HepG2 (cell line): ENCODE results near the gene RRAS. TPM values are rescaled to one million over a fixed set of nuclear protein-coding genes. Genes with fewer than 3 reads are reported as not detected.

ENCODE experiments used
- ELF3 ChIP-seq: IDR thresholded peaks from 2 replicates; pipeline ENCODE4 v1.6.1; 2016; ENCODE audit warnings: missing genetic modification reagents, missing compliant biosample characterization
- FOSL2 ChIP-seq: sonication (generic); formaldehyde crosslinking; IDR thresholded peaks from 2 replicates; pipeline ENCODE4 v1.4.0; 2020; ENCODE audit warnings: missing genetic modification reagents
- HNRNPL ChIP-seq: fragments of 200-400 bp; formaldehyde crosslinking; IDR thresholded peaks from 2 replicates; pipeline ENCODE4 v1.6.1; 2017; ENCODE audit warnings: mild to moderate bottlenecking, low read depth, low read length
- KDM6A ChIP-seq: IDR thresholded peaks from 2 replicates; pipeline ENCODE4 v1.6.1; 2016; ENCODE audit warnings: low read depth
- NONO ChIP-seq, 2 experiments: fragments of 450-650 bp in 1 of 2; sonication (generic) in 1 of 2; formaldehyde crosslinking in 1 of 2; IDR thresholded peaks in 1 of 2; conservative IDR thresholded peaks in 1 of 2; 2 replicates each; pipeline versions ENCODE4 v1.6.1 to v1.8.0; 2017 to 2022; ENCODE audit warnings: mild to moderate bottlenecking in 1 of 2, missing genetic modification reagents in 1 of 2, moderate library complexity in 1 of 2
- RFXANK ChIP-seq: IDR thresholded peaks from 2 replicates; pipeline ENCODE4 v1.6.1; 2016
- SIX1 ChIP-seq: sonication (generic); formaldehyde crosslinking; IDR thresholded peaks from 2 replicates; pipeline ENCODE4 v1.4.0; 2020; ENCODE audit warnings: missing genetic modification reagents, borderline replicate concordance
- SNAI1 ChIP-seq: sonication (generic); formaldehyde crosslinking; IDR thresholded peaks from 2 replicates; pipeline ENCODE4 v1.5.0; 2020; ENCODE audit warnings: mild to moderate bottlenecking, missing genetic modification reagents, borderline replicate concordance
- ZFP36 ChIP-seq: fragments of 150-350 bp; IDR thresholded peaks from 2 replicates; pipeline ENCODE4 v1.6.1; 2018; ENCODE audit warnings: borderline replicate concordance, low read length, low read depth; ENCODE audit not compliant: partially characterized antibody
- ZMAT3 ChIP-seq: sonication (generic); formaldehyde crosslinking; conservative IDR thresholded peaks from 2 replicates; pipeline ENCODE4 v1.7.0; 2021; ENCODE audit warnings: missing genetic modification reagents
- ZNF251 ChIP-seq: sonication (generic); formaldehyde crosslinking; IDR thresholded peaks from 2 replicates; pipeline ENCODE4 v1.9.0; 2021; ENCODE audit warnings: mild to moderate bottlenecking, missing genetic modification reagents
- ZNF510 ChIP-seq: sonication (generic); formaldehyde crosslinking; IDR thresholded peaks from 2 replicates; pipeline ENCODE4 v1.4.0; 2020; ENCODE audit warnings: low read depth, mild to moderate bottlenecking, missing genetic modification reagents
- ZNF878 ChIP-seq: sonication (generic); formaldehyde crosslinking; IDR thresholded peaks from 2 replicates; pipeline ENCODE4 v1.8.1; 2023; ENCODE audit warnings: mild to moderate bottlenecking, missing genetic modification reagents, moderate library complexity
- polyA plus RNA-seq, 8 experiments: library from polyadenylated mRNA; depleted of rRNA in 3 of 8; stranded (reverse) in 7 of 8; unstranded in 1 of 8; fragments of >200 nt; fragmentation: Illumina TruSeq in 4 of 8; extraction: Trizol in 4 of 8; gene quantifications; 2 replicates each; pipeline versions ENCODE4 v1.2.1 to v1.2.3, GENCODE V29; 2011 to 2016; ENCODE audit warnings: low read depth in 4 of 8, missing spikeins in 1 of 8, mixed read lengths in 1 of 8; ENCODE audit not compliant: insufficient read depth in 1 of 8
- total RNA-seq, 5 experiments: library from RNA; depleted of rRNA; stranded (reverse); fragments of >200 nt; fragmentation: Illumina TruSeq; extraction: Trizol; gene quantifications; 2 replicates each; pipeline ENCODE4 v1.2.3, GENCODE V29; 2016; ENCODE audit warnings: low read depth in 1 of 5
- TF ChIP-seq, protein P1 (sequence below): sonication (generic); formaldehyde crosslinking; IDR thresholded peaks from 2 replicates; pipeline ENCODE4 v1.4.0; 2020; ENCODE audit warnings: mild to moderate bottlenecking, missing genetic modification reagents
- TF ChIP-seq, protein P2 (sequence below): sonication (generic); formaldehyde crosslinking; IDR thresholded peaks from 2 replicates; pipeline ENCODE4 v1.8.0; 2023; ENCODE audit warnings: mild to moderate bottlenecking, missing genetic modification reagents
- TF ChIP-seq, protein P3 (sequence below): IDR thresholded peaks from 2 replicates; pipeline ENCODE4 v1.6.1; 2016; ENCODE audit warnings: missing genetic modification reagents, missing compliant biosample characterization
- TF ChIP-seq, protein P4 (sequence below): sonication (generic); formaldehyde crosslinking; IDR thresholded peaks from 2 replicates; pipeline ENCODE4 v1.4.0; 2020; ENCODE audit warnings: mild to moderate bottlenecking, missing genetic modification reagents
- TF ChIP-seq, protein P5 (sequence below): sonication (generic); formaldehyde crosslinking; IDR thresholded peaks from 2 replicates; pipeline ENCODE4 v1.5.1; 2020; ENCODE audit warnings: mild to moderate bottlenecking, missing genetic modification reagents, moderate library complexity
- TF ChIP-seq, protein P6 (sequence below): IDR thresholded peaks from 2 replicates; pipeline ENCODE4 v1.6.1; 2016; ENCODE audit warnings: mild to moderate bottlenecking, missing biosample characterization, missing genetic modification reagents

Gene RRAS
- total and polyA plus RNA-seq, 2 of the 13 experiments (the other 11 are each of a cell fraction or from before 2014, with no cell fraction given) = 1.5 to 12.0 TPM

DNA sequence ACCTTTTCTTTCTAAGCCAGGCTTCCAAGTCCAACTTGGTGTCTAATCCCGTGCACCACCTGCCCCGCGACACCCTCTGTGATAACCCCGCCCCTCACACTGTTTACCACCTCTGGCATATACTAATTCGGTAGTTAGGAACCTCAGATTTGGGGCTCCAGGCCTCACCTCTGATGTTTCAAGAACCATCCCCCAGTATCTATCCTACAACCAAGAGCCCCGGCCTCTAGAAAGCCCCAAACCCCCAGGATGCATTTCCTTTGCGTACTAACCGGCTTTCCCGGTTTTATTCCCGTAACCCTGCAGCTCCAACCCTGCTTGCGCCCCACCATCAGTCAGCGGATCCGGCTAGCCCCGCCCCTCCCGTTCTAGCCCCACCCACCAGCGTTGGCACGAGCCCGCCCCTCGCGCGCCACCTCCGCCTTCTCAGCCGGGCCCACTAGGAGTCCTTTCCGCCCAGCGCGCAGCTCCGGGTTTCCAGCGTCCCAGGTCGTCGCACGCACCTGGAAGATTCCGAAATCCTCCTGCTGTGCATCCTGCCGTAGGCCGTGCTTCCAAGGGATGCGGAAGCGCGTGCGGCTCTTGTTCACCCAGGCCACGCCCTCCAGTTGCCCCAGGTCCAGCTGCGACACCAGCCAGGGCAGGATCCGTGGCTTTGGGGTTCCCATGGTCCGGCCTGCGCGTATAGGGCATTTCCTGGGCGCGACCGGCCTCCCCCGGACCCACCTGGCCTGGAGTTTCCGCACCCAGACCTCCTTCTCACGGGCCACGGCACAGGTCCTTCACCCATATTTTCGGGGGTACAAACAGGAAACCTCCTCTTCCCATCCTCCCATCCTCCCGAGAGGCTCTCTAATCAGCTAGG, 24.5 kb upstream of the RRAS start (continued):
- TF ChIP-seq SNAI1 (CRISPR knock-in tag) = no peak
- TF ChIP-seq SIX1 (CRISPR knock-in tag) = no peak
- TF ChIP-seq RFXANK (CRISPR knock-in tag) = no peak
- peak; percentile 33; the same call in 1 of the 2 replicates for TF ChIP-seq ELF3 (CRISPR knock-in tag)
- no peak for TF ChIP-seq ZNF510
- TF ChIP-seq, protein P1, sequence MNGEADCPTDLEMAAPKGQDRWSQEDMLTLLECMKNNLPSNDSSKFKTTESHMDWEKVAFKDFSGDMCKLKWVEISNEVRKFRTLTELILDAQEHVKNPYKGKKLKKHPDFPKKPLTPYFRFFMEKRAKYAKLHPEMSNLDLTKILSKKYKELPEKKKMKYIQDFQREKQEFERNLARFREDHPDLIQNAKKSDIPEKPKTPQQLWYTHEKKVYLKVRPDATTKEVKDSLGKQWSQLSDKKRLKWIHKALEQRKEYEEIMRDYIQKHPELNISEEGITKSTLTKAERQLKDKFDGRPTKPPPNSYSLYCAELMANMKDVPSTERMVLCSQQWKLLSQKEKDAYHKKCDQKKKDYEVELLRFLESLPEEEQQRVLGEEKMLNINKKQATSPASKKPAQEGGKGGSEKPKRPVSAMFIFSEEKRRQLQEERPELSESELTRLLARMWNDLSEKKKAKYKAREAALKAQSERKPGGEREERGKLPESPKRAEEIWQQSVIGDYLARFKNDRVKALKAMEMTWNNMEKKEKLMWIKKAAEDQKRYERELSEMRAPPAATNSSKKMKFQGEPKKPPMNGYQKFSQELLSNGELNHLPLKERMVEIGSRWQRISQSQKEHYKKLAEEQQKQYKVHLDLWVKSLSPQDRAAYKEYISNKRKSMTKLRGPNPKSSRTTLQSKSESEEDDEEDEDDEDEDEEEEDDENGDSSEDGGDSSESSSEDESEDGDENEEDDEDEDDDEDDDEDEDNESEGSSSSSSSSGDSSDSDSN (CRISPR knock-in tag) = peak; percentile 70
- no peak for TF ChIP-seq ZFP36
- TF ChIP-seq, protein P2, sequence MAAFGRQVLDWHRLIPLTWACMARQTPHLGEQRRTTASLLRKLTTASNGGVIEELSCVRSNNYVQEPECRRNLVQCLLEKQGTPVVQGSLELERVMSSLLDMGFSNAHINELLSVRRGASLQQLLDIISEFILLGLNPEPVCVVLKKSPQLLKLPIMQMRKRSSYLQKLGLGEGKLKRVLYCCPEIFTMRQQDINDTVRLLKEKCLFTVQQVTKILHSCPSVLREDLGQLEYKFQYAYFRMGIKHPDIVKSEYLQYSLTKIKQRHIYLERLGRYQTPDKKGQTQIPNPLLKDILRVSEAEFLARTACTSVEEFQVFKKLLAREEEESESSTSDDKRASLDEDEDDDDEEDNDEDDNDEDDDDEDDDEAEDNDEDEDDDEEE = no peak
- TF ChIP-seq, protein P3, sequence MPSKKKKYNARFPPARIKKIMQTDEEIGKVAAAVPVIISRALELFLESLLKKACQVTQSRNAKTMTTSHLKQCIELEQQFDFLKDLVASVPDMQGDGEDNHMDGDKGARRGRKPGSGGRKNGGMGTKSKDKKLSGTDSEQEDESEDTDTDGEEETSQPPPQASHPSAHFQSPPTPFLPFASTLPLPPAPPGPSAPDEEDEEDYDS (CRISPR knock-in tag) = peak; percentile 59
- TF ChIP-seq ZMAT3 = peak; percentile 71; the same call in 1 of the 2 replicates
- no peak for TF ChIP-seq ZNF878 (CRISPR knock-in tag)
- TF ChIP-seq, protein P4, sequence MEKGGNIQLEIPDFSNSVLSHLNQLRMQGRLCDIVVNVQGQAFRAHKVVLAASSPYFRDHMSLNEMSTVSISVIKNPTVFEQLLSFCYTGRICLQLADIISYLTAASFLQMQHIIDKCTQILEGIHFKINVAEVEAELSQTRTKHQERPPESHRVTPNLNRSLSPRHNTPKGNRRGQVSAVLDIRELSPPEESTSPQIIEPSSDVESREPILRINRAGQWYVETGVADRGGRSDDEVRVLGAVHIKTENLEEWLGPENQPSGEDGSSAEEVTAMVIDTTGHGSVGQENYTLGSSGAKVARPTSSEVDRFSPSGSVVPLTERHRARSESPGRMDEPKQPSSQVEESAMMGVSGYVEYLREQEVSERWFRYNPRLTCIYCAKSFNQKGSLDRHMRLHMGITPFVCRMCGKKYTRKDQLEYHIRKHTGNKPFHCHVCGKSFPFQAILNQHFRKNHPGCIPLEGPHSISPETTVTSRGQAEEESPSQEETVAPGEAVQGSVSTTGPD (CRISPR knock-in tag) = no peak
- 0 out of 2 replicates have a peak, but pooled peaks have one; percentile 20 for TF ChIP-seq FOSL2 (CRISPR knock-in tag)
- TF ChIP-seq, protein P5, sequence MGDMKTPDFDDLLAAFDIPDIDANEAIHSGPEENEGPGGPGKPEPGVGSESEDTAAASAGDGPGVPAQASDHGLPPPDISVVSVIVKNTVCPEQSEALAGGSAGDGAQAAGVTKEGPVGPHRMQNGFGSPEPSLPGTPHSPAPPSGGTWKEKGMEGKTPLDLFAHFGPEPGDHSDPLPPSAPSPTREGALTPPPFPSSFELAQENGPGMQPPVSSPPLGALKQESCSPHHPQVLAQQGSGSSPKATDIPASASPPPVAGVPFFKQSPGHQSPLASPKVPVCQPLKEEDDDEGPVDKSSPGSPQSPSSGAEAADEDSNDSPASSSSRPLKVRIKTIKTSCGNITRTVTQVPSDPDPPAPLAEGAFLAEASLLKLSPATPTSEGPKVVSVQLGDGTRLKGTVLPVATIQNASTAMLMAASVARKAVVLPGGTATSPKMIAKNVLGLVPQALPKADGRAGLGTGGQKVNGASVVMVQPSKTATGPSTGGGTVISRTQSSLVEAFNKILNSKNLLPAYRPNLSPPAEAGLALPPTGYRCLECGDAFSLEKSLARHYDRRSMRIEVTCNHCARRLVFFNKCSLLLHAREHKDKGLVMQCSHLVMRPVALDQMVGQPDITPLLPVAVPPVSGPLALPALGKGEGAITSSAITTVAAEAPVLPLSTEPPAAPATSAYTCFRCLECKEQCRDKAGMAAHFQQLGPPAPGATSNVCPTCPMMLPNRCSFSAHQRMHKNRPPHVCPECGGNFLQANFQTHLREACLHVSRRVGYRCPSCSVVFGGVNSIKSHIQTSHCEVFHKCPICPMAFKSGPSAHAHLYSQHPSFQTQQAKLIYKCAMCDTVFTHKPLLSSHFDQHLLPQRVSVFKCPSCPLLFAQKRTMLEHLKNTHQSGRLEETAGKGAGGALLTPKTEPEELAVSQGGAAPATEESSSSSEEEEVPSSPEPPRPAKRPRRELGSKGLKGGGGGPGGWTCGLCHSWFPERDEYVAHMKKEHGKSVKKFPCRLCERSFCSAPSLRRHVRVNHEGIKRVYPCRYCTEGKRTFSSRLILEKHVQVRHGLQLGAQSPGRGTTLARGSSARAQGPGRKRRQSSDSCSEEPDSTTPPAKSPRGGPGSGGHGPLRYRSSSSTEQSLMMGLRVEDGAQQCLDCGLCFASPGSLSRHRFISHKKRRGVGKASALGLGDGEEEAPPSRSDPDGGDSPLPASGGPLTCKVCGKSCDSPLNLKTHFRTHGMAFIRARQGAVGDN = peak; percentile 82
- 0 out of 2 replicates have a peak, but pooled peaks have one; percentile 53 for TF ChIP-seq HNRNPL
- TF ChIP-seq NONO (IDR thresholded peaks at IDR 0.05) = no peak
- TF ChIP-seq NONO (CRISPR knock-in tag; conservative IDR thresholded peaks at IDR 0.05) = peak; percentile 79; the same call in 1 of the 2 replicates
- TF ChIP-seq KDM6A (CRISPR knock-in tag) = no peak
- TF ChIP-seq, protein P6, sequence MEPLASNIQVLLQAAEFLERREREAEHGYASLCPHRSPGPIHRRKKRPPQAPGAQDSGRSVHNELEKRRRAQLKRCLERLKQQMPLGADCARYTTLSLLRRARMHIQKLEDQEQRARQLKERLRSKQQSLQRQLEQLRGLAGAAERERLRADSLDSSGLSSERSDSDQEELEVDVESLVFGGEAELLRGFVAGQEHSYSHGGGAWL (CRISPR knock-in tag) = peak; percentile 50; the same call in 1 of the 2 replicates
- no peak for TF ChIP-seq ZNF251 (CRISPR knock-in tag)
